Measurements from ENCODE around the gene CSRNP2.
"Not testable (repeated sequence)": the region's sequence is repeated elsewhere in the genome, so short reads cannot be mapped to it uniquely, and the experiment has no call there.

CSRNP2 gene, protein sequence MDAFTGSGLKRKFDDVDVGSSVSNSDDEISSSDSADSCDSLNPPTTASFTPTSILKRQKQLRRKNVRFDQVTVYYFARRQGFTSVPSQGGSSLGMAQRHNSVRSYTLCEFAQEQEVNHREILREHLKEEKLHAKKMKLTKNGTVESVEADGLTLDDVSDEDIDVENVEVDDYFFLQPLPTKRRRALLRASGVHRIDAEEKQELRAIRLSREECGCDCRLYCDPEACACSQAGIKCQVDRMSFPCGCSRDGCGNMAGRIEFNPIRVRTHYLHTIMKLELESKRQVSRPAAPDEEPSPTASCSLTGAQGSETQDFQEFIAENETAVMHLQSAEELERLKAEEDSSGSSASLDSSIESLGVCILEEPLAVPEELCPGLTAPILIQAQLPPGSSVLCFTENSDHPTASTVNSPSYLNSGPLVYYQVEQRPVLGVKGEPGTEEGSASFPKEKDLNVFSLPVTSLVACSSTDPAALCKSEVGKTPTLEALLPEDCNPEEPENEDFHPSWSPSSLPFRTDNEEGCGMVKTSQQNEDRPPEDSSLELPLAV

DNA sequence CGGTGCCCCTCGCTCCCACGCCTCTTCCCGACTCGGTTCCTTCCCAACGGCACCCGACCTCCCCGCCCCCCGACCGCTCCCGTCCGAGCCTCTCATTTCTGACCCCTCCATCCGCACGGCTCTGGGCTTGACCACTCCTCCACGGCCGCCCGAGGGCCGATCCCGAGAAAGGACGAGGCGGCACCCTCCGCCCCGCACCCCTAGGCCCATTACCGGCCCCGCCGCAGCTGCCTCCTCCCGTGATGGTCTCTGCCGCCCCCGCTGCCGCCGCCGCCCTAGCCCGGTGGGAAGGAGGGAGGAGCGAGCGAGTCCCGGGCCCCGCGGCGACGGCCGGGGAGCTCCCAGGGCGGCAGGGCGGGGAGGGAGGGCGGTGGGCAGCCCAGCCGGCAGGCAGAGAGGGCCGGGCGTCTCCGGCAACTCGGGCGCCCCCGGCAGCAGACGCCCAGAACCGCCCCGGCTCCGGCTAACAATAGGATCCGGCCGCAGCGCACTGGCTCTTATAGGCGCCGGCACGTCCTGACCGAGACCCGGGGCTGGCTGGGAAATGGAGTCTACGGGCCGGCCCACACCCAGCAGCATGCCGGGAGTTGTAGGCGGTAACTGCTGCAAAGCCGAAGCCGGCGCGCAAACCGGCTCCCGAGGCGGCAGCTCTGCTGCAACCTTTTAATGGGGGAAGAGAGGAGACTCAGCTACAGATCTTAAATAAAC, at the start of gene CSRNP2:
Gene CSRNP2, minus strand, starts transcription at position 471 of the 708 bp plus-strand sequence. CDS start 7,035 bp downstream, outside the sequence.
- peak; percentile 97 for DNase-seq (ENCODE audit: low read depth)

DNA sequence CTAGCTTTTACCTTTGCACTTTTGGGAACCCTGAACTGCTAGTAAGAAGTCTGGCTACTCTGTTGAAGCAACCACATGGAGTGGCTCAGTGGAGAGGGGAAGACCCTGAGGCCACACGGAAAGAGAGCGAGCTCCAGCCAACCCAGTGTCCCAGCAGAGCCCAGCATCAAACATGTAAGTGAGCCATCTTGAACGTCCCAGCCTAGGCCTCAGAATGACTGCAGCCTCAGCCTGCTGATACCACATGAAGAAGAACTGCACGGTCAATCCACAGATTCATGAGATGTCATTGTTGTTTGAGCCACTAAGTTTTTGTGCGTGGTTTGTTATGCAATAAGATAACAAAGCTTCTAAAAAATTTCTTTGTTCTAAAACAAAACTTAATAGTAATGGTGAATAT, 49.3 kb upstream of the CSRNP2 start:
- no peak for DNase-seq (ENCODE audit: low read depth)

DNA sequence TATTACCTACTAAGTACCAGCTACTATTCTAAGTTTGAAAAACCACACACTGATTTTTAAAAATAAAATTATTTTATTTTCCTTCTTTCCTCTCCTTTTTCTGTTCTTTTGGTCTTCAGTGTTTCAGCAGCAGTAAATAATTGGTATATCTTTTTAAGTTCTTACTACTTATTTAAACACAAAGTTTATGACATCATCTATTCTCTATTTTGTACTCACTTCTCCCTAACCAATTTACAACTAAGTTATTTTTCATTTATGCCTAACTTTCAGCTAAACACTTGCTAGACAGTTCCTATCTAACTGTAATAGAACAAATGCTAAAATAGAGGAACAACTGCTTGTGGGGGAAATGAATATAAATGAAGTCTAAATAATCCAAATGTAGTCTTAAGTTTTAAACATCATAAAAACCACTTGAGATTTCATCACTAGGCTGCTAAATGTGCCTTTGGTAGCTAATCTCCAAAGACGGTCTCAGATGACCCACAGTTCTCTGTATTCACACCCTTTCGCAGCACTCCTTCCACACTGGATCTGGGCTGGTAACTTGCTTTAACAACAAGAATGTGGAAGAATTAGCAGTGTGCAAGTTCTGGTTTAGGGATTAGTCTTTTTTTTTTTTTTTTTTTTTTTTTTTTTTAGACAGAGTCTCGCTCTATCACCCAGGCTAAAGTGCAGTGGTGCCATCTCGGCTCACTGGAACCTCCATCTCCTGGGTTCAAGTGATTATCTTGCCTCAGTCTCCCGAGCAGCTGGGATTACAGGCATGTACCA, 48.5 kb upstream of the CSRNP2 start:
- DNase-seq (ENCODE audit: low read depth) = no peak

DNA sequence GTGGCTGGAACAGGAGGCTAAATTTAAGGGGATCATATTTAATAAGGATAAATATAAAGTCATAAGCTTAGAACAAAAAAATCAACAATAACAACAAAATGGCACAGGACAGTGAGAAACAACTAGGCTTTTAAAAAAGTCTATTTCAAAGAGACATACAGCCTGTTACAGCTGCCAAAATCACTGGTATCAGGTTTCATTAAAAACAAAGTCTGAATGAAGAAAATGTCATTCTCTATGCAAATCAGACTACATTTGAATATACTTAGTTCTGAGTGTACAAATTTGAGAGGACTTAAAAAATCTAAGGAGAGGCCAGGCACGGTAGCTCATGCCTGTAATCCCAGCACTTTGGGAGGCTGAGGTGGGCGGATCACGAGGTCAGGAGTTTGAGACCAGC, 45.5 kb upstream of the CSRNP2 start:
- DNase-seq (ENCODE audit: low read depth) = no peak

DNA sequence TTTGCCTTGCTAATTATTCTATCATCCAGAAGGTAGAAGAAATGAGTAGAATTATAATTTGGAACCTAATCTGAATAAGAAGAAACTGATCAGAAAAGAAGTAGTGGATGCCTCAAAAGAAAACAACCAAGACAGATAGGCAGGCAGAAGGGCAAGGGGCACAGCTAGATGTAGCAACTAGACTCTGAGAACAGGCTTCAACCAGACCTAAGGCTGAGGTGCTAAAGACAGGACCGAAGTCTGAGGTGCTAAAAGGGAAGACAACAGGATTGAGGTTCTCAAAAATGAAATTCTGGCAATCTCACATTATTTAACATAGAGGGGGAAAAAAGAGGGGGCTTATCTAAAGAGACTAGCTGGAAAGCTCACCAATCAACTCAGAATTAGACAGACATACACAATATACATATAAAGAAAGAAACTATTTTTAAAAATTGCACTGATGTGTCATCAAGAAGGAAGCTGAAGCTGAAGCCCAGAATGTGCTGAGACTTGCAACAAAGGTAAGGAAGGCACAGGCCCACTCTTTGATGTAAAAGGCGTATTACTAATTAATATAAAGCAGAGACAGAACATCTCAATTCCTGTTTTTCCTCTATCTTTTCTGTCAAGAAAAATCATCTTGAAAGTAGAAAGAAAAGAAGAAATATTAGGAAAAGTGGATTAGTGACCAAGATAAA, 43.8 kb upstream of the CSRNP2 start:
- DNase-seq (ENCODE audit: low read depth) = peak; percentile 15

DNA sequence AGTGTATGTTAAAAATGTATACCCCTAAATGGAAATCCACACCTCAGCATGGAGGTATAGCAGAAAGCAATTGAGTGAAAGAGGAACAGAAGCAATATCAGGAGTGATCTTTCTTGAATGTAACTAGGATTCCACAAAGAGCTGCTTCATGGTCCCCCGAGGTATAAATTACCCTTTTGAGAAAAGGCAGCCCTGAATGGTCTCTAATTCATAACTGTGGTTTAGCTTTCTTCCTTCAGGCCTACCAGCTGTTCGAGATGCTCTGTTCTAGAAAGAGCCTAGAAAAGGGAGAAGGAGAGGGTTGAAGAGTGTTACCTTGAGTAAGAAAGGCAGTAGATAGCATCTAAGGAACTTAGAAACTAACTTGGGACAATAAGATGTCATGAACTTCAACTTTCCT, 42.9 kb upstream of the CSRNP2 start:
- no peak for DNase-seq (ENCODE audit: low read depth)

DNA sequence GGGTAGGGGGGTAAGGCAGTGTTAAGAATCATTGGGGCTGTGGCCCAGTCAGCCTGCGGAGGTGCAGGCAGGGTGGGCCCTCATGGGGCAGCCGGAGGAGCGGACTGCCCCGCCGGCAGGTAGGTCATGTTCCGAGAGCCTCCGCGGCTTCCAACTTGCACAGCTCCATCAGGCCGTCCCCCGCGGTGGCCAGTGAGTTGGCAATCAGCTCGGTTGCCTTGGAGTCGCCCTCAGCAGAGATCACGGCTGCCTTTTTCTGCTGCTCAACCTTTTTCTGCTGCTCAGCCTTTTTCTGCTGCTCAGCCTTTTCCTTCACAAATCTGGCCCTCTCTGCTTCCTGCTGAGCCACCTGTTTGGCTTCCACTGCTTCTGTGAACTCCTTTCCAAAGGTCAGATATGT, 41.1 kb upstream of the CSRNP2 start:
- DNase-seq (ENCODE audit: low read depth) = no peak

DNA sequence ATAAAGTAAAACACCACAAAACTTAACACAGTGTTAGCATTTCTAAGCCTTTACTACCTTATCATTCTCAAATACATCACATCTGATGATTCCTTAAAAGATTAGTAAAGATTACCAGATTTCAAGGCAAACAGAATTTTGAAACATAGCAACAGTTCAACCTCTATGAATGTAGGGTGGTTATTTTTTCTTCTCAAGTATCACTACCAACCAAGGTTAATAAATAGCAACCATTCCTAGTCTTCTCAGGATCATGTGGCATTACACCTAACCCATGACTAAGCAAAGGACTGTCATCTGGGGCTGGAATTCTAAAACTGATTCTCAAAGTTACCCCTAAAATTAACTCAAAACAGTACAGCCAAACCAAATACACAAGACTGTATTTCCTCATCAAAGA, 39.4 kb upstream of the CSRNP2 start:
- DNase-seq (ENCODE audit: low read depth) = no peak

DNA sequence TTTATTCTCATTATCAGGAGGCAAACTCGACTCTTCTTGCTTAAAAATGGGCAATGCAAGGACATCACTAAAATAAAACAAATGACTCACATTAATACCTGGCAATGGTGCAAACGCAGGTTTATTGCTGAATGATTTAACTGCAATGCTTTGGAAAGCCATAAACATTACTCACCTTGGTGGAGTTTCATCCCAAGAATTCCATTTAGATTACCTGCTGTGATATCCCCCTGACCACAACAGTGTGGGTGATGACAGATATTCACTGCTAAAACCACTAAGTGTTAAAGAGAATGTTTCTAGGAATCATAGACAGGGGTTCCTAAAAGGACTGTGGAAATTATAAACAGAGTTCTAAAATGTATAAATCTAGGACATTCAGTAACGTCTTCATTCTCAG, 35.3 kb upstream of the CSRNP2 start:
- peak; percentile 87 for DNase-seq (ENCODE audit: low read depth)

DNA sequence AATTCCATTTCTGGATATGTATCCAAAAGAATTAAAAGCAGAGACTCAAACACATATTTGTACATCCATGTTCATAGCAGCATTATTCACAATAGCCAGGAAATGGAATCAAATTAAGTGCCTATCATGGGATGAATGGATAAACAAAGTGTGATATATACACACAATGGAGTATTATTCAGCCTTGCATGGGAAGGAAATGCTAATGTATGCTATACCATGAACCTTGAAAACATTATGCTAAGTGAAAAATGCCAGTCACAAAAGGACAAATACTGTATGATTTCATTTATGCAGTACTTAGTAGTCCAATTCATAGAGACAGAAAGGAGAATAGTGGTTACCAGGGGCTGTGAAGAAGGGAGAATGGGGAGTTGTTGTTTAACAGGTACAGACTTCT, 32.1 kb upstream of the CSRNP2 start:
- no peak for DNase-seq (ENCODE audit: low read depth)

DNA sequence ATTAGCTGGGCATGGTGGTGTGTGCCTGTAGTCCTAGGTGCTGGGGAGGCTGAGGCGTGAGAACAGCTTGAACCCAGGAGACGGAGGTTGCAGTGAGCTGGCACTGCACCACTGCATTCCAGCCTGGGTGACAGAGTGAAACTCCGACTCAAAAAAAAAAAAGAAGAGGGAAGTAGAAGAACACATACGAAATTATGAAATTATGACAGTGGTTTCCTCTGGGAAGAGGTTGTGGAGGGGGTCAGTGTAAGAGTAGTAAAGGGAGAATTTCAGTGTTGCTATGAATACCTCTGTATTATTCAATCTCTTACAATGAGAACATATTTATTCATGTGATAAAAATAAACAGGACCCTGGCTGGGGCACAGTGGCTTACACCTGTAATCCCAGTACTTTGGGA, 24.7 kb upstream of the CSRNP2 start:
- no peak for DNase-seq (ENCODE audit: low read depth)

DNA sequence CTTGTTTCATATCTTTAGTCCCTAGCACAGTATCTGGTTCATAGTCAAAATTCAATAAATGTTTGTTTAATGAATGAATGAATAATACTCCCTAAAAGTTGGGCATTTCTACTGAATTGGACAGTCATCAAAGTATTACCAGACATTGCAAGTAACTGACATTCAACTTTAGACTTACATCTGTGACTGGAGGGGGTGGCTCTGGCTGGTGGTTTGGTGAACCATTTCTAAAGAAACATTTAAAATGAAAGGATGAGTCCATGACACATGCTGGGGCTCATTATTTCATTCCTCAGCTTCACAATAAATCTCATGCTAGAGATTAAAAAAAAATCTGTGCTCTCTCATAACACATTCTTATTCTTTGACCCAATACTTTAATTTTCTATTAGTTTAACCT, 20.6 kb upstream of the CSRNP2 start:
- no peak for DNase-seq (ENCODE audit: low read depth)

DNA sequence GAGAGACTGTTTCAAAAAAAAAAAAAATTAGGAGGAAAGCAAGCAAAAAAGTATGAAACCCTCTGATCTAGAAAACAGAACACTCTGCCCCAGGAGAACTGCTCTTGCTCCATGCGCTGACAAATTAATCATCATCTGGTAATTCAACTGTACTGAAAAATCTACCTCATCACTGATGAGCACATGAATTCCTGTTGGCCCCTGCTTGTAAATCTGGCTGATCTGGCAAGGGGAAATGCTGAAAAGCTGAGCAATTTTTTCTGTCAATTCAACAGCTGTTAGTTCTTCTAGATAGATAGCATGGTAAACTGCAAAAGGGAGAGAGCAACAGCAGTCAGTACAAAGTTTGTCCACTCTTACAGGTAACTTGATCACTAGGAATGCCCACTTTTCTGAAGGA, 15.2 kb upstream of the CSRNP2 start:
- DNase-seq (ENCODE audit: low read depth) = no peak

DNA sequence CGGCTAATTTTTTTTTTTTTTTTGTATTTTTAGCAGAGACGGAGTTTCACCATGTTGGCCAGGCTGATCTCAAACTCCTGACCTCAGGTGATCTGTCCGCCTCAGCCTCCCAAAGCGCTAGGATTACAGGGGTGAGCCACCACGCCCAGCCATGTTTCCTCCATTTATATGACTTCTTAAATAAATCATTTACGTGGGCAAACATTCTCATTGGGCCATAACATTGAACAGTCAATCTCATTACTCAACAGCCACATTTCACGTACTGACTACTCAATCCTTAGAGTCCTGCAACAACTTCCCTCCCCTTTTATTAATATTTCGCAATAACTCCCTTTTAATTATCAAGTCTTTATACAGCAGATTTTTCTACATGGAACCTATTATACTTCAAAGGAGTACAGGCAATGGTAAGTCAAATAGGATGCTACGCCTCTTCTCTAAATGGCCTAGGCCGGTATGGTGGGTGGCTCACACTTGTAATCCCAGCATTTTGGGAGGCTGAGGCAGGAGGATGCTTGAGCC, 7.4 kb upstream of the CSRNP2 start:
- DNase-seq (ENCODE audit: low read depth) = no peak

DNA sequence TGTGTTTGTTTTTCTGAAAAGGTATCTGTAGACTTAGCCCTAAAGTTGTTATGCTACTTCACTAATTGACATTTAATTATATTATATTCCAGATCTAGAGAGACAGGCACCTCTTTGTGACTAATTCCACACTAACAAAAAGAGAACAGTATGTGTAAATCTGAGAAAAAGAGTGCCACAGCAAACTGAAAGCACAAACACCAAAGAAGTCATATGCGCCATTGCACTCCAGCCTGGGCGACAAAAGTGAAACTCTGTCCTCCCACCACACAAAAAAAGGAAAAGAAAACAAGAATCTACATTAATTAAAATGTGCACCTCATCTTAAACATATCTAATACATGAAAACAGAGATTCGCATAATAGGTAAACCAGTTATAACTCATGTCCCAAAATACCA, 4.4 kb upstream of the CSRNP2 start:
- DNase-seq (ENCODE audit: low read depth) = no peak

DNA sequence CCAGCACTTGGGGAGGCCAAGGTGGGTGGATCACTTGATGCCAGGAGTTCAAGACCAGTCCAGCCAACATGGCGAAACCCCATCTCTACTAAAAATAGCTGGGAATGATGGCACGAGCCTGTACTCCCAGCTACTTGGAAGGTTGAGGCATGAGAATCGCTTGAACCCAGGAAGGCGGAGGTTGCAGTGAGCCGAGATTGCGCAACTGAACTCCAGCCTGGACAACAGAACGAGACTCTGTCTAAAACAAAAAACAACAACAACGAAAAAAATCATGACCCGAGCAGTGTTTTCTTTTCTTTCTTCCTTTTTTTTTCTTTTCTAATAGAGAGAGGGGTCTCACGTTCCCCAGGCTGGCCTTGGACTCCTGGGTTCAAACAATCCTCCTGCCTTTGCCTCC, 3.5 kb upstream of the CSRNP2 start:
- no peak for DNase-seq (ENCODE audit: low read depth)

DNA sequence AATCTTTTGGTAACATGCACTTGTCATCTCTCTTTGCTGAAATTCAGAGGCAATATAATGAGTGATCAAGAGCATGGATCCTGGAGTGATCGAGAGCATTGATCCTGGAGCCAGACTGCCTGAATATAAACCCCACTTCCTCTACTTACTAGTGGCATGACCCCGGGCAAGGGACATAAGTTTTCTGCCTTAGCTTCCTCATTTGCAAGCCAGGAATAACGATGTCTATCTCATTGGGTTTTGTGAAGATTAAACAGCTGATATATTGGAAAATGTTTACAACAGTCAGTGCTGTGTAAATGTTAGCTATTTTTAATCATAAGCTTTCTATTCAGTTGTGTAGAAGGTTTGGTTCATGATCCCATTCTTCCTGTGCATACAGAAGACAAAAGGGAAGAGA, 2.4 kb upstream of the CSRNP2 start:
- no peak for DNase-seq (ENCODE audit: low read depth)

DNA sequence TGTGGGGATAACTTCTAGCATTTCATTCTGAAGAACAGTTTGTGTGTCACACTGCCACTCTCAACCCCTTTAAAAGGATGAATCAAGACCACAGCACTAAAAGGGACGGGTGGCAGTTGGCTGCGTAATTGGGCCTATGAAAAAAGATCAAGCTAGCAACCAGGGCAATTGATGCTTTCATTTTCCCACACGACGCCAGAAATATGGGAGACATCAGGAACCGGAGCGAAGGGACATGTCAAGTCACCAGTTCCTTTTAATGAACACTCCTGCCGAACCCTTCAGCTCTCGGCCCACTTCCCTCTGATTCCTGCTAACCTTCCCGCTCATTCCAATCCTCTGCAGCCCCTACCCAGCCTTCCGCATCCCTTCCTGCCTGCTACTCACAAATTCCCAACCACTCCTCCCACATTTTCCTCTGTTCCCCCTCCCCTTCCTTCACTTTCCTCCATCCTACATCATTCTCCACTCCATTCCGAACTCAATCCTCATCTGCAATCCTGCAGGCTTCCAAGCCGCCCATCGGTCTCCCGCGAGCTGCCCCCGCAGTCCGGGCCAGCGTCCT, 753 bp downstream of the CSRNP2 start:
- peak; percentile 60 for DNase-seq (ENCODE audit: low read depth)

DNA sequence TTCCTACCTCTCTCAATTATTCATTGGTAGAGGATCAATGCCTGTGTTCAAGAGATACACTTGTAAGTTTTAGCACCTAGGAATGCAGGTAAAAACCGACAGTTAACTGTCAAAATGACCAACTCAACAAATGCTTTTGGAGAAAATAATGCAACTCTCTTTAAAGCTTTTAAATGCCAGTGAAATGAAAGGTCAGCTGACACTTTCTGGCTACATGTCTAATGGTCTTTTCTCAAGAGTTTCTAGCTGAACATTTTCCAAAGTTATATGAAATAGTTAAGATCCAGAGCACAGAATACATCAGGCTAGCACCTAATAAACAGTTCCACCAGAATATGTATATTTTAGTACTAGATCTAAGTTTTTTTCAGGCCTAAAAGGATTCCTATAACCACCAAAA, 2.0 kb downstream of the CSRNP2 start:
- no peak for DNase-seq (ENCODE audit: low read depth)

DNA sequence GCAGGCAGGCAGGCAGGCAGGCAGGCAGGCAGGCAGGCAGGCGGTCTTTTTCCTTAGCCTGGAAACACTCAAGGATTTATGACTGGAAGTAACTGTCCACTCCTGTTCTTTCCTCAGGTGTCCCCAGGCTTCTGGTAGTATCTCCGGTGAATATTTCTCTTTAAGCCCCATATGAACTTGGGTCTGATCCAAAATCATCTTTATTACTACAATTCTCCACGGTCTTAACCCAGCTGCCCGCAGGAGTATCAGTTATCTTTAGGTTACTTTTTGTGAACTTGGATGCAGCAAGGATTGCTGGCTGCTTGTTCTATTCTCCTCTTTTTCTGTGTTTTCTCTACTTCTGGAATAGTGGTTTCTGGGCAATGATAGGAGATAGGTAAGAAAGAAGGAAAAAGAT, 3.3 kb downstream of the CSRNP2 start:
- no peak for DNase-seq (ENCODE audit: low read depth)

DNA sequence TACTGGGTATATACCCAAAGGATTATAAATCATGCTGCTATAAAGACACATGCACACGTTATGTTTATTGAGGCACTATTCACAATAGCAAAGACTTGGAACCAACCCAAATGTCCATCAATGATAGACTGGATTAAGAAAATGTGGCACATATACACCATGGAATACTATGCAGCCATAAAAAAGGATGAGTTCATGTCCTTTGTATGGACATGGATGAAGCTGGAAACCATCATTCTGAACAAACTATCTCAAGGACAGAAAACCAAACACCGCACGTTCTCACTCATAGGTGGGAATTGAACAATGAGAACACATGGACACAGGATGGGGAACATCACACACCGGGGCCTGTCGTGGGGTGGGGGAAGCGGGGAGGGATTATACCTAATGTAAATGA, 4.5 kb downstream of the CSRNP2 start:
- DNase-seq (ENCODE audit: low read depth) = not testable (repeated sequence)
